SW480 (cell line): ENCODE measurements around the gene MSX2.

Experiments used
- DNase-seq: peaks from one replicate; pipeline ENCODE4 v3.0.0-alpha.2; 2016; ENCODE audit warnings: low spot score

Gene MSX2

GRCh38 chr5:174775081-174775480, 50.7 kb downstream of the MSX2 start:
- no peak for DNase-seq

GRCh38 chr5:174777111-174777510, 52.7 kb downstream of the MSX2 start:
- DNase-seq, result no peak

- DNase-seq, result no peak
These were observed 53.2 kb downstream of the MSX2 start for GRCh38 chr5:174777583-174777982.
